HG03064 (cell line): Measurements from ENCODE around the gene PGC.

Source experiments
- ATAC-seq: cut with Tn5 transposase; IDR thresholded peaks from one replicate; pipeline ENCODE4 v1.9.1; 2021; ENCODE audit warnings: low read depth; ENCODE audit not compliant: unreplicated experiment

Gene PGC

DNA sequence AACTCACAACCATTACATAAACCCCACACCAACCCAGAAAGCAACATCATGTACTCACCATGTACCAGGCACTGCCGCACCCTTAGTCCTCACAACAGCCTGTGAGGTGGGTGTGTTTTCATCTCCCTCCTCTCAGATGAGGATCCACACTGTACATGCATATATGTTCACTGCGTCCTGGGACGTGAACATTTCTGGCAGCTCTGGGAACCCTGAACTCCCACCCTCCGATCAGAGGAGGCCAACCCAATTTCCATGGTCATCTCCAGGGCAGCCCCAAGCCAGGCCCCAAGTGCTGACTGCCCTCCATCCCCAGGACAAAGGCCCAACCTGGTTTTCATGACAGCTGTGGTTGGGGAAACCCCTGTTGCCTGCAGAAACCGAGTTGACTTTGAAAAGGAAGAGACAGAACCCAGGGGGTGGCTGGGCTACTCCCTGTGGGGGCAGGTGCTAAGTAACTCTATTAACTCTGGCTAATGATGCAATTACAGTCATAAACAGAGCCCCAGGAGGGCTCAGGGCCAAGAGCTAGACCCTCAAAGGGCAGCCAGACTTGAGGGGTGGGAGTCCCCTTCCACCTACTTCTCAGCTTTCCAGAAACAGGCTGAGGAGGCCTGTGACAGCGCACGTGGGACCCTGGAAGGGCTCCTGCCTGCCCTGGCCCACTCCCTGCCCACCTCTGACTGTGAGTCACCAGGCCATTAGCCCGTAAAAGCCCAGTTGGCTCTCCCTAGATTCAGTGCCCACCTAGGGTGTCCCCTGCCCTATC is 14.4 kb downstream of the PGC start:
- peak; percentile 30 for ATAC-seq

DNA sequence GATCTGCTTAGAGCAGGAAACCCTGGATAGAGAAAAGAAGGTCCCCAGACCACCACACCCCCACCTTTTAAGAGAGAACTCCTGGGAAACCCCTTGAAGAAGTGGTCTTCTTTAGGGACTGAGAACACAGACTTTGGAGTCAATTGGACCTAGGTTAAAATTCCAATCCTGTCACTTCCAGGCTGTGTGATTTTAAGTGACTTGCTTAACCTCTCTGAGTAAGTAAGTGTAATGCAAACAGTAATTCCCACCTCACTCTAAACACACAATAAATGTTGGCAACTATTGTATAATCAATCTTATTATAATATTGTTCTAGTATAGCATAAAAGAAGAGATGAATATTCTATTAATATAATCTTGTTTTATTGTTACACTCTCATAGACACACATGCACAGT is 15.0 kb downstream of the PGC start:
- no peak for ATAC-seq

DNA sequence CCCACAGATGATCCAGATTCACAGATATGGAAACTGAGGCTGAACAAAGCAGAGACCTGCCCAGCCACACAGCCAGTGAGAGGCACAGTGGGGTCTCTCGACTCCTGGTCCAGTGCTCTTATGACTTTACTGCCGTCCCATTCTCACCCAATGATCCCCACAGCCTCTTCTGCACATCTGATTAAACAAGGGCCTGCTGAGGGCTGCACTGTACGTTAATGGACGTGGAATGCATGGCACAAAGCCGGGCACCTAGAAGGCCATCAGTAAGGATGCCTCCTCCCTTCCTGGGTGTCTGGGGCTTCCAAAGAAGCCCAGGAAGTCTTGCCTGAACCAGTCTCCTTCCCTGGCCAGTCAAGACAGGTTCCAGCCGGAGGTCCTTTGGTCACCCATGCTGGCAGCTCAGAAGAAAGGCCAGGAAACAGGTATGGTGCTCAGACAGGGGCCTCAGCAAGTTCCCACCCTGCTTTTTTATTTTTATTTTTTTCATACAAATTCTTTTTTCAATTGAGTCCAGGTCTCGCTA is 15.6 kb downstream of the PGC start:
- ATAC-seq = no peak

DNA sequence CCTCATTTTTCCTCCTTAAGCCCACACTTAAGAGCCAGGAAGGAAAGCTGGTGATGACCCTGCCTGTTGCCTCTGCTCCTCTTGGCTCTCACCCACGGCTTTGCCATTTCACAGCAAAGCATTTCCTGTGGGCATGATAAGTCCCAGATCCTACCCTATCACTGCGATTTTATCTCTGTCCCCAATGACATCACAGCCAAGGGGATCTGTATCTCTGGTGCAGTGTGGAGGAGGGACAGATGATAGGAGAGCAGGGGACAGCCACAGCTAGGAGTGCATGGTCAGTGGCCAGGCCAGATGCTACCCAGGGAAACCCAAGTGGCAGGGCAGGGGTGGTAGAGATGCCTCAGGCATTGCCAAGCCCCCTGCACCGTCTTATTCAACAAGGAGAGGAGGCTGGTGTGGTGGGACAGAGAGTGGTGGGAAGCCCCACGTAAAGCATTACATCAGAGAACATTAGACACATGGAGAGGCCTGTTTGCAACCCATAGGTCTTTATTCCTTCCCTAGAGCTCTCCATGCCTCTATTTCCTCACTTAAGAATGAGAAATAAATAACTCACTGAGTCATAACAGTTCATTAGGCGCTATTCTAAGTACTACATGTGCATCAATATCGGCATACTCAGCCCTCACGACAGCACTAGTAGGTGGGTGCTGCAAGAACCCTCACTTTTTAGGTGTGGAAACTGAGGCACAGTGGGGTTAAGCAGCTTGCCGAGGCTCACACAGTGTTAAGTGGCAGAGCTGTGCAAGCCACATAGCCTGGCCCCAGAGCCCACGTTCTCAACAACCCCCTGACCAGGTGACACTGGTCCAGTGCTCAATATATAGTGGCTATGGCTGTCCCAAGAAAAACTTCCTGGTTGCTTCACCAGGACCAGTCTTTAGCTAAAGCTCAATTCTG is 16.4 kb downstream of the PGC start:
- no peak for ATAC-seq

DNA sequence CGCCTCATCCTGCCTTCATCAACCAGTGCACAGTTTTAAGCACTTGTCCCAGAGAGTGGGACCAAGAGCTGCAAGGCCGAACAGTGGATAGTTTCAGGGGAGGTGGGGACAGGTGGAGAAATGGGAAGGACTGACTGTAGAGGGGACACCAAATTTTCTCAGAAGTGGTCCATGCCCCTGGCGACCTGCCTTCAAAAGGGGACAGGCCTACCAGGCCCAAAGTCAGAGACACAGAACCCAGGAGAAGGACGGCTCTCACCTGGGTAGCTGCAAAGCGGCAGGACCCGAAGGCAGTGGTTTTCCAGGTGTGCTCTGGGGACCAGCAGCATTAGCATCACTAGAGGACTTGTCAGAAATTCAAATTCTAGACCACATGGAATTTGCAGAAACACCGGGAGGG is 17.6 kb downstream of the PGC start:
- no peak for ATAC-seq

DNA sequence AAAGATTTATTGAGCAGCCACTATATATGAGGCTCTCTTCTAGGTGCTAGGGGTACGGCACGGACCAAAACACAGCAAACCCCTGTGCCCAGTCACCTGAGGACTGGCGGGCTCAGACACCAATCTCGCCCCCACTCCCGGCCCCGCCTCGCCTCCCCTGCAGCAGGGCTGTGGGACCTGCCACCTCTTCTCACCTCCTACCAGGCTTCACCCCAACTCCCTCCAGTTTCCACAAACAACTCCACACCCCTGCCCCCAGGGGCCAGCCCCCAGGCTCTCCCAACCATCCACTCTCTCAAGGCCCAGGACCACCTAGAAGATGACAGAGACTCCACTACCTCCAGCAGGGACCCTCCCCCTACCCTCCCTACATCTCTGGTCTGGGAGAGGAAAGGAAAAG is 18.2 kb downstream of the PGC start:
- ATAC-seq = no peak

DNA sequence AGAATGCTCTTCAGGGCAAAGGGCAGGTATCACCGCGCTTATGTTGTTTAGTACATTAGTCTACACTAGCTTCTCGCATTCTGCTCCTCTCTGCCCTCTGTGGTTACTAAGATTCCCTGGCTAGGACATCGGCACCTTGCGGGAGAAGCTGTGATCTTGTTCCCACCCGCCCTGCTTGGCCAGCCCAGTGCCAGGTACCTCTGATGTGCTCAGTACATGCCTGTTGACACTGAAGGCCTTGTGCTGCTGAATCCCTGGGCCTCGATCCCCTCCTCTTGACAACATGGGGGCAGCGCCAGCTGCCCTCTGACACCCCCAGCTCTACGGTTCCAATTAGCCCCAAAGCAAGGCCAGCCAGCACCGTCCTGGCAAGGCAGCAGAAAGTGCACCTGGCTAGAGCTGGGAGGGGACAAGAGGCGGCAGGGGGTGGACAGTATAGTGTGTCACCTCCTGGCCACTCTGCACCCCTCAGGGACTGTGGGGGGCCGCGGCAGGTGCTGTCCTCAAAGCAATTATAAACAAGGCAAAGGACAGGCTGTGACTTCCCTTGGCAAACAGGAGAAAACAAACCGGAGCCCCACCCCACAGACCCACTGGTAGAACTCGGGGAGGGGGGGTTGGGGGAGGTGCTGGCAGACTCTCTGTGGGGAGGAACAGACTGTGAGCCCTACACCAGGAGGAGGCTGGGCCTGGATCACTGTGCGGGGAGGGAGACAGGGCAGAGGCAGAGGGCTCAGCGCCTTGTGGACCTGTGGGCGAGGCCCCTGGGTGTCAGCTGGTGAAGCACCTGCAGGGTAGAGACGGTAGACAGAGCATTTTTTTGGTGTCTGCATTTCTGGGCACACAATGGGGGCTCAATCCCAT is 18.9 kb downstream of the PGC start:
- no peak for ATAC-seq

DNA sequence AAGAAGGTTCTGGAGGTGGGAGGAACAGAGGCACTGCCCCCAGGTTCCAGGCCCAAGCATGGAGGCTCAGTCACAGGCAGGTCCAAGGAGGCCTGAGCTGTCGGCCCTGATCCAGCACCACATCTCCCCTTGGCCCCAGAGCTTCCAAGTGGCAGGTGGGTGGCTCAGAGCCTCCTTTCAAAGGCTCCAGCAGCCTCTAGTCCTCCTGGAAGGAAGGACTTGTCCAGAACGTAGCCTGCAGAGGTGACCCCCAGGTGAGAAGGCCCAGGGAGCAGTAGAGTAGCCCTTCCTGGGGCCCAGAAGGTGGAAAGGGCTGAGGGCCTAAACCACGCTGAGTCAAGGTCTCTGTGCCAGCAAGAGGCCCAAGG is 19.5 kb downstream of the PGC start:
- no peak for ATAC-seq

DNA sequence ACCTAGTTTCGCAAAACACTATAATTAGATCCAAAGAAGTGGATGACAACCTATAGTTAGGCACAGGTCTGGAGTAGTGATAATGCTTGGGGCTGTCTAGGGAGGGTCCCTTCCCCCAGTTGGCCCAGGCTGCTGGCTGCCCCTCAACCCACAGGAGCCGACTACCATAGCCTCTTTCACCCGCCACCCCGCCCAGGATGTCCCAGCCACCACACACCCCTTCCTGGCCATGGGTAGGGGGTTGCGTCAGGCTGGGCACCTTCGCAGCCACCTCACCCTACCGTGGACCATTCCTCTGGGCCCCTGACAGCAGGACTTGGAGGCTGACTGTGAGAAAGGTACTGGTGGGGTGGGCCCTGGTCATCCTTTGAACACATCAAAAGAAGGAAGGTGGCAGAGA is 20.3 kb downstream of the PGC start:
- ATAC-seq = no peak

DNA sequence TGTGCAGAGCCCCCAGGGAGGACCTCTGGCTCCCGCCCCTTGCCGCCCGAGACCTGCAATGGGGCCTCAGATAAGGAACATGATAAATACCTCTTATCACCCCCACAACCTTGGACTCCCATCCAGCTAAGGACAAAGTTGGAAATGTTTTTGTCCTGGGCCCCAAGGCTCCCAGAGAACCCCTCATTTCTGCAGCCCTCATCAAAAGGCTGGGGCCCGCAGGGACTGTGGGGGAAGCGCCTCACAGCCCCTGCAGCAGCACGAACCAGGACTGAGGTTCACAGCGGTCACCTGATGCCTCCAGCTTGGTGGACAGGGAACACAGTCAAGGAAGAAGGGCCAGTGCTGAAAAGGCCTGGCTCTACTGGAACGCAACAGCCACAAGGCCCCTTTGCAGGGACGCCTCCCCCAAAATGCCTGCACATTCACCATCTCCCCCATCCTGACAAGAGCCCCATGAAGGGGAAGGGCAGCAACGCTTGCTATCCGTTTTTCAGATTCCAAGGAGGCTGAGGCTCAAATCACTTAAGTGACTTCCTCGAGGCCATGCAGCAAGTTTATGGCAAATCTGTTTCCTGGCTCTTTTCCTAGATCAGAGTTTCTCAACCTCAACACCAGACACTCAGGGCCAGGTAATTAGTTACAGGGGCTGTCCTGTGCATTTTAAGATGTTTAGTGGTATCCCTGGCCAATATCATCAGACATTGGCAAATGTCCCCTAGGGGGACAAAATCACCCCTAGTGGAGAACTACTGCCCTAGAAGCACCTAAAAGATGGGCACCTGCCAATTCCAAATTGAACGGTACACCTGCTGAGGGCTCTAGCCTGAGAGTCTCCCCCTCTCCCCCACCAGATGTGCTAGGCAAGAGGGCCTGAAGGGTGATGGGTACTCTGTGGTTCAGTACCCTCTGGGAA is 22.4 kb downstream of the PGC start:
- no peak for ATAC-seq

DNA sequence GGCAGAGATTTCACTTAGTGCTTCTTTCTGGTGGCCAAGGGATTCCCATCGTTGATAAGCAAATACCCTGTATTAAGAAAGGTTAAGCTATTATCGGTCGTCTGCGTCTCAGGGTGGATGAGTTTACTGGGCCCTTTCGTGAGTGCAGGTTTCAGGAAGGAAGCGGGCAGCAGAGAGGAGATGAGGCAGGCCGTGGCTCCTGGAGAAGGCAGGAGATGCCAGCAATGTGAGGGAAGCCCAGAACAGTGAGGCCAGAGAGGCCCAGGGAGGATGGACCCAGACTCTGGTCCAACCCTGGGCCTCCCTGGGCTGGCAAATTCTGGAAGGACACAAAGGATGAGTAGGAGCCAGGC is 23.0 kb downstream of the PGC start:
- no peak for ATAC-seq

DNA sequence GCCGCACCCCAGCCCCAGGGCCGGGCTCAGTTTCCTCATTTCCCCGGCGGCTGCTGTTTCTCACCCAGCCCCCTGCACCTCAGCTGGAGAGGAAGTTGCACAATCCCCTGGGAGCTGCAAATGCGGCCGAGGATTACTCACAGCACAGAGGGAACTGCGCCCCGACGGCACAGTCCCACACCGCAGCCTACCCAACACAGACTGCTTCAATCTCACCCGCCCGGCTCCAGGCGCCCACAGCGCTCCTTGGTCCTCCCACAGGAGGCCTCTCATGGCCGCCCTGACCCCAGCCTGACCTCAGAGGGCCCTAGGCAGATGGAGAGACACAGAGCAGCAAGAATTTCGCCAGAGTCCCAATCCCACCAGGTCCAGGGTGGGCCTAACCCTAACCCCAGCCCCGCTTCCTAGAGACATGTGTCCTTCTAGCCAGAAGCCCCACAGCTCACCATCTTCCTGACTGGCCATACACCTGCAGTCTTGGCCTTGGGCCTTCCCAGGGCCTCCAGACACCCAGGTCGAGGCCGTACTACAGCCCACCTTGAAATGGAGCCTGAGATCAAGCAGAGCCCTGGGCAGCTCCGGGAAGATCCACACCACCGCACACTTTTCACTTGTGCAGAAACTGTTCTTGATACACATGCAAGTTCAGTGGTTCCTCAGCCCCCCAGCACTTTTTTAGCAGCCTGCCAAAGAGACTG is 23.5 kb downstream of the PGC start:
- ATAC-seq = peak; percentile 64

DNA sequence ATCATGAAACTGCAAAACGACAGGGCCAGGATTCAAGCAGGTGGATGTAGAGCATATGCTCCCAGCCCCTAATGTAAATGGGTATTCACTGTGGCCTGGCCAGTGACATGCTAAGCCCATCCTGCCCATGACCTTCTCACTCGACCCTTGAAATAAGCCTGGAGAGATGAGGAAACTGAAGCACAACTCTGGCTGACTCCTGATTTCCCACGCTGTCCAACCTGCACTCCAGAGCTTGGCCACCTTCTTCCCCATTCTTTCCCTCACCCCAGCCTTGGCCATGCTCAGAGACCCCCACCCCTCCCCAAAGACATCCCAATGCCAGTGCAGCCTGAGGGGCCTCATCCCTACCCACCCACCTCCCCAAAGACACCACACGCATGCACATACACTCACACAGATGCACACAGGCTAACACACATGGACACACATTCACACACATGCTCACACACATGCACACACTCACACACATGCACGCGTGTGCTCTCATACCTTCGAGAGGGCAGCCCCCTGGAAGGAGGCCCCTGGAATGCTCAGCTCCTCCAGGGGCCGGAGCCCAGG is 24.1 kb downstream of the PGC start:
- ATAC-seq = peak; percentile 6

DNA sequence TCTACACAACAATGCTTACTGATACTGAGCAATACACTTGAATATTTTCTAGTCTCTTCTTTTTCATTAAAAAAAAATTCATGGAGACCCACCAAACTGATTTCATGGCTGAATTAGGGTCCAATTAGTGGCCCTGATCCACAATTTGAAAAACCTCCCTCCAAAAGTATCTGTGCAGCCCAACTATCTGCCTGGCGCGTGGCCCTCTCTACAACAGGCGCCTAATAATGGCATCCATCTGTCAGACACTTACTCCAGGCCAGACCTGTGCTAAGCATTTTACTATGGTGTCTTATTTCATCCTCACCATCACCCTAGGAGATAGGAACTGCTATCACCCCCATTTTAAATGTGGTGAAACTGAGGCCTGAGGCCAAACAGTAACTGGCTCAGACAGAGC is 25.8 kb downstream of the PGC start:
- no peak for ATAC-seq

DNA sequence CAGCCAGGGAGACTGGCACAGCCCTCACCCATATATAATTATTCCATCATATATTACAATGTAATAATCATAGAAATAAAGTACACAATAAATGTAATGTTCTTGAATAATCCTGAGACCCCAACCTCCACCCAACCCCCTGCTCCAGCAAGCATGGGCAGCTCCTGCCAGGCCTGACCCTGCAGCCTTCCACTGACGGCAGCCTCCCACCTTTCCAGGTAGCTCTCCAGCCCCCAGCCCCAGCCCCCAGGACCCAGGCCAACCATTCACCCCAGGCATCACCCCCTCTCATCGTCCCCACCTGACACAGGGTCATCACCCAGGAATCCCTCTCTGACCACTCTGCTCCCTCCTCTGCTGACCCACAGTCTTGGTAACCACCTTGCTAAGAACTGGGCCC is 26.4 kb downstream of the PGC start:
- ATAC-seq = no peak

DNA sequence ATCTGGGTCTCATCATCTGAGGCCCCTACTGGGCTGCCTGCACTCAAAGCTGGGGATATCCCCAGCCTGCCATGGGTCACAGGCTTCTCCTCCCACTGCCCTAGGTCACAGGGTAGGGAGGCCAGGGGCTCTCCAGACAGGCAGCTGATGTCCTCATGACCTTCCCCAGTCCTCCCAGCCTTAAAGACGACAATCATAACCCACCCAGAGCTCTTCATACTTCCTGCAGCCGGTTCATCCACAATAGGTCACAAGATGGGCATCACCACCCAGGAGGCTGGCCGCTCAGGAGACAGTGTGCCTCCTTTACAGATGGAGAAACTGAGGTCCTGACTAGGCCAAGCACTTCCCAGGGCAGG is 27.0 kb downstream of the PGC start:
- ATAC-seq = no peak

DNA sequence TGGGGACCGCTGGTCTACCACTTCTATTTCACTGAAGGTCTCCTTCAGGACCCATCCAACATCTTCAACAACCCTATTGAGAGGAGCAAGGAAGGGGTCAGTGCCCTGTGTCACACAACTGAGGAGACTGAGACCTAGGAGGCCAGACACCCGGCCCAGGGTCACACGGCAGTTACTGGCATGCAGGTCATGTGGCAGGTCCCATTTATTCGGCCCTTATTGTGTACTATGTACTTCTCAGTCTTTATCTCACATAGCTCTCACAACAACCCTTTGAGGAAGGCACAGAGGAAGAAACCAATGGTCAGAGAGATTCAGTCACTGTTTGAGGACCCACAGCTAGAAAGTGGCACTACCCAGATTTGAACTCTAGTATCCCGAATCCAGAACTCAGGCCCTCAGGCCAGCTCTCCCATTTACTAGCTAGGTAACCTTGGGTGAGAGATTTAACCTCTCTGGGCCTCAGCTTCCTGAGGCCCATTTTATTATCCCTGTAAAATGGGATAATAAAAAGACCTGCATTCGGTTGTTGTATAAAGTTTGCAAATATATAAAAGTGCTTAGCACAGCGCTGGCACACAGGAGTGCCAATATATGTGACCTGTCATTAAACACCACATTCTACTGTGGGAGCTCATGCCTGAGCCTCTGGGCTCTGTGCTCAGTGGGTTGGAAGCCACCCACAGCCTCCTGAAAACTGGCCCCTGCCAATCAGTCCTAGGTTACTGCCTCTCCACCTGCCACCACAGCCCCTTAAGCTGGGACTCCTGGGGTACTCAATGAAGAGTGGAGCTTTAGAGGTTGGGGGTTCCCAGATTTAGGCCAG is 27.5 kb downstream of the PGC start:
- no peak for ATAC-seq

DNA sequence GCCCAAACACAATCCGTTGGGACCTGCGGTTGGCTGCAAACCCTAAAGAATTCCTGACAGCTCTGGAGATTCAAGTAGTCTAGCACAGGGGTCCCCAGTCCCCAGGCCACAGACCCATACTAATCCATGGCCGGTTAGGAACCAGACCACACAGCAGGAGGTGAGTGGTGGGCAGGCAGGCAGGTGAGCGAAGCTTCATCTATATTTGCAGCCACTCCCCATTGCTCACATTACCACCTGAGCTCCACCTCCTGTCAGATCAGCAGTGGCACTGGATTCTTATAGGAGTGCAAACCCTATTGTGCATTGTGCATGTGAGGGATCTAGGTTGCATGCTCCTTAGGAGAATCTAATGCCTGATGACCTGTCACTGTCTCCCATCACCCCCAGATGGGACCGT is 28.4 kb downstream of the PGC start:
- ATAC-seq = no peak
